SK-N-SH treated with all-trans-retinoic acid at 6 μM for 48 hours (cell line): Measurements from ENCODE around the gene DHRS1.

Experiments
- ARNTL ChIP-seq: fragments of 450-650 bp; formaldehyde crosslinking; IDR thresholded peaks from 2 replicates; pipeline ENCODE4 v1.5.0; 2020; ENCODE audit warnings: low read depth, mild to moderate bottlenecking, moderate library complexity, borderline replicate concordance
- CSDC2 ChIP-seq: fragments of 250-450 bp; sonication (Bioruptor Pico); IDR thresholded peaks from 2 replicates; pipeline ENCODE4 v1.5.0; 2020; ENCODE audit warnings: mild to moderate bottlenecking, moderate library complexity
- CSRNP3 ChIP-seq: fragments of 250-450 bp; sonication (Bioruptor Pico); IDR thresholded peaks from 2 replicates; pipeline ENCODE4 v1.5.1; 2021; ENCODE audit warnings: mild to moderate bottlenecking, moderate library complexity
- ISL1 ChIP-seq: fragments of 250-450 bp; sonication (Bioruptor Pico); IDR thresholded peaks from 2 replicates; pipeline ENCODE4 v2.1.2; 2022; ENCODE audit warnings: mild to moderate bottlenecking, moderate library complexity
- PPARA ChIP-seq: fragments of 250-450 bp; sonication (Bioruptor Pico); IDR thresholded peaks from 2 replicates; pipeline ENCODE4 v1.5.0; 2020; ENCODE audit warnings: mild to moderate bottlenecking, borderline replicate concordance
- RARB ChIP-seq: fragments of 250-450 bp; sonication (Bioruptor Pico); IDR thresholded peaks from 2 replicates; pipeline ENCODE4 v1.8.0; 2021; ENCODE audit warnings: mild to moderate bottlenecking, moderate library complexity
- SNAI2 ChIP-seq: fragments of 250-450 bp; sonication (Bioruptor Pico); IDR thresholded peaks from 2 replicates; pipeline ENCODE4 v1.5.0; 2020; ENCODE audit warnings: mild to moderate bottlenecking, moderate library complexity
- TOX ChIP-seq: fragments of 250-450 bp; sonication (Bioruptor Pico); IDR thresholded peaks from 2 replicates; pipeline ENCODE4 v1.8.0; 2021; ENCODE audit warnings: mild to moderate bottlenecking, moderate library complexity, borderline replicate concordance
- ZFP3 ChIP-seq: fragments of 250-450 bp; sonication (Bioruptor Pico); IDR thresholded peaks from 2 replicates; pipeline ENCODE4 v1.5.0; 2020; ENCODE audit warnings: mild to moderate bottlenecking, moderate library complexity
- ZNF565 ChIP-seq: fragments of 450-650 bp; formaldehyde crosslinking; conservative IDR thresholded peaks from 2 replicates; pipeline ENCODE4 v1.5.0; 2020; ENCODE audit warnings: low read depth, mild to moderate bottlenecking, moderate library complexity
- ZNF70 ChIP-seq: fragments of 450-650 bp; formaldehyde crosslinking; IDR thresholded peaks from 2 replicates; pipeline ENCODE4 v1.5.0; 2020; ENCODE audit warnings: mild to moderate bottlenecking, moderate library complexity
- TF ChIP-seq, protein P1 (sequence below): fragments of 250-450 bp; sonication (Bioruptor Pico); IDR thresholded peaks from 2 replicates; pipeline ENCODE4 v1.8.0; 2020; ENCODE audit warnings: mild to moderate bottlenecking, moderate library complexity, borderline replicate concordance

DNA sequence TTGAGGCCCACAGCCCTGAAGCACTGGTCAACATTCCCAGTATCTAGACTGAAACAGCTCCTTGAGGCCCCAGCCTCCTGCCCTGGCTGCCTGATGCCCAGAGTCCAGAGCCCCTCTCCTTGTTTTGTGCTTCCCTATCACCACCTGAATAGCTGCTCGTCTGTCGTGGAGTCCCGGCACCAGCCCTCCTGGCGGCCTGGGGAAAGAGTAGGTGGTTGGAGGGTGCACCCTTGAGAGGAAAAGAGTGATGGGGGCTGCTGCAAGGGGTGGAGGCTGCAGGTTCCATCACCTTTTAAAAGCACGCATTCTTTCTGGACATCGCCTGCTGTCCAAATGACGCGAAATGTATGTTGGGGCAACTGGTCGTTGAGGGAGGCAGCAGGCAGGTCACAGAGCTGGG, 31.4 kb downstream of the DHRS1 start:
- TF ChIP-seq SNAI2 (CRISPR knock-in tag) (no peak), ISL1 (no peak), TOX (CRISPR knock-in tag) (no peak), ARNTL (CRISPR knock-in tag) (no peak), CSDC2 (CRISPR knock-in tag) (no peak), ZNF565 (no peak), RARB (CRISPR knock-in tag) (no peak), ZNF70 (no peak), PPARA (no peak), CSRNP3 (no peak), ZFP3 (CRISPR knock-in tag) (no peak)
- TF ChIP-seq, protein P1, sequence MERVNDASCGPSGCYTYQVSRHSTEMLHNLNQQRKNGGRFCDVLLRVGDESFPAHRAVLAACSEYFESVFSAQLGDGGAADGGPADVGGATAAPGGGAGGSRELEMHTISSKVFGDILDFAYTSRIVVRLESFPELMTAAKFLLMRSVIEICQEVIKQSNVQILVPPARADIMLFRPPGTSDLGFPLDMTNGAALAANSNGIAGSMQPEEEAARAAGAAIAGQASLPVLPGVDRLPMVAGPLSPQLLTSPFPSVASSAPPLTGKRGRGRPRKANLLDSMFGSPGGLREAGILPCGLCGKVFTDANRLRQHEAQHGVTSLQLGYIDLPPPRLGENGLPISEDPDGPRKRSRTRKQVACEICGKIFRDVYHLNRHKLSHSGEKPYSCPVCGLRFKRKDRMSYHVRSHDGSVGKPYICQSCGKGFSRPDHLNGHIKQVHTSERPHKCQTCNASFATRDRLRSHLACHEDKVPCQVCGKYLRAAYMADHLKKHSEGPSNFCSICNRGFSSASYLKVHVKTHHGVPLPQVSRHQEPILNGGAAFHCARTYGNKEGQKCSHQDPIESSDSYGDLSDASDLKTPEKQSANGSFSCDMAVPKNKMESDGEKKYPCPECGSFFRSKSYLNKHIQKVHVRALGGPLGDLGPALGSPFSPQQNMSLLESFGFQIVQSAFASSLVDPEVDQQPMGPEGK (CRISPR knock-in tag) = no peak
